Mammary epithelial cell (primary cell): ENCODE results near the gene ANKRD31.

Experiments
- CTCF ChIP-seq, 2 donors: IDR thresholded peaks in 1 of 2; conservative IDR thresholded peaks in 1 of 2; 2 replicates each; pipeline ENCODE4 v1.5.1; 2011 to 2012; ENCODE audit warnings: inconsistent platforms in 2 of 2, low read length in 2 of 2, mild to moderate bottlenecking in 2 of 2, control low read depth in 1 of 2, low read depth in 1 of 2; ENCODE audit not compliant: insufficient read depth in 1 of 2; ENCODE audit errors: extremely low read depth in 1 of 2
- EZH2 ChIP-seq: IDR thresholded peaks from 2 replicates; pipeline ENCODE4 v1.6.1; 2012; ENCODE audit warnings: low read length, inconsistent platforms, borderline replicate concordance

DNA sequence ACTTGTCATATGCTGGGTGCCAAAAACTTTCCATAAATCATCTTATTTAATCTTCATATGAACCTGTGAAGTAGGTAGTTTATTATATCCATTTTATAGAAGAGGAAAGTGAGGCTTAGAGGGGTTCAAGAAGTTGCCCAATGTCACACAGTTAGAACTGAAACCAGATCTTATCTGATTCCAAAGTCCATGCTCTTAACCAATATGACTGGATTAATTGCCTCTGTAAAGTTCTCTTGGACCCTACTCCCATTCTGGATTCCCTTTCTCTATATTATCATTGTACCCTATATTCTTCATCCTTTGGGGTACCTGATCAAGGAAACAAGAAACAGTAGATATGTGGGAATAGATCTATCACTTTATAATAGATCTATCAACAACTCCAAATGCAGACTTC, 119.8 kb downstream of the ANKRD31 start:
- no peak for TF ChIP-seq EZH2
- no peak for TF ChIP-seq CTCF (conservative IDR thresholded peaks at IDR 0.05 in 1 of 2, IDR thresholded peaks at IDR 0.05 in 1 of 2; ENCODE audit: extremely low read depth in 1 of 2, insufficient read depth in 1 of 2, low read depth in 1 of 2, low read length in 2 of 2)
